IPS DF 6.9 (cell line): ENCODE results near the gene SLC47A2.
"Not testable (repeated sequence)": the region's sequence is repeated elsewhere in the genome, so short reads cannot be mapped to it uniquely, and the experiment has no call there.

Source experiments
- DNase-seq: peaks from one replicate; pipeline ENCODE4 v3.0.0-alpha.2; 2013; ENCODE audit warnings: low read depth, low spot score
- H3K27ac ChIP-seq: one replicate; pipeline ENCODE4 v1.5.1; 2013; ENCODE audit warnings: low read length, control low read depth
- H3K27me3 ChIP-seq: 2 replicates; pipeline ENCODE4 v1.6.1; 2013; ENCODE audit warnings: mild to moderate bottlenecking, low read length; ENCODE audit not compliant: control insufficient read depth, insufficient read depth
- H3K36me3 ChIP-seq: 2 replicates; pipeline ENCODE4 v1.6.1; 2013; ENCODE audit warnings: low read length; ENCODE audit not compliant: control insufficient read depth, insufficient read depth
- H3K4me1 ChIP-seq: 2 replicates; pipeline ENCODE4 v1.6.1; 2013; ENCODE audit warnings: low read length; ENCODE audit not compliant: control insufficient read depth, insufficient read depth
- H3K4me3 ChIP-seq: 2 replicates; pipeline ENCODE4 v1.5.1; 2013; ENCODE audit warnings: mild to moderate bottlenecking, low read length
- H3K9me3 ChIP-seq: 2 replicates; pipeline ENCODE4 v1.6.1; 2013; ENCODE audit warnings: low read length, inconsistent platforms; ENCODE audit not compliant: control insufficient read depth, insufficient read depth
- WGBS: extraction: QIAGEN DNeasy Blood & Tissue Kit; methylation state at CpG from one replicate; pipeline ENCODE4 v1.1.7; 2013; ENCODE audit warnings: mixed read lengths, missing lambda C conversion rate; ENCODE audit not compliant: insufficient read length, insufficient coverage; 5-methylcytosine and 5-hydroxymethylcytosine counted together

SLC47A2 gene

DNA sequence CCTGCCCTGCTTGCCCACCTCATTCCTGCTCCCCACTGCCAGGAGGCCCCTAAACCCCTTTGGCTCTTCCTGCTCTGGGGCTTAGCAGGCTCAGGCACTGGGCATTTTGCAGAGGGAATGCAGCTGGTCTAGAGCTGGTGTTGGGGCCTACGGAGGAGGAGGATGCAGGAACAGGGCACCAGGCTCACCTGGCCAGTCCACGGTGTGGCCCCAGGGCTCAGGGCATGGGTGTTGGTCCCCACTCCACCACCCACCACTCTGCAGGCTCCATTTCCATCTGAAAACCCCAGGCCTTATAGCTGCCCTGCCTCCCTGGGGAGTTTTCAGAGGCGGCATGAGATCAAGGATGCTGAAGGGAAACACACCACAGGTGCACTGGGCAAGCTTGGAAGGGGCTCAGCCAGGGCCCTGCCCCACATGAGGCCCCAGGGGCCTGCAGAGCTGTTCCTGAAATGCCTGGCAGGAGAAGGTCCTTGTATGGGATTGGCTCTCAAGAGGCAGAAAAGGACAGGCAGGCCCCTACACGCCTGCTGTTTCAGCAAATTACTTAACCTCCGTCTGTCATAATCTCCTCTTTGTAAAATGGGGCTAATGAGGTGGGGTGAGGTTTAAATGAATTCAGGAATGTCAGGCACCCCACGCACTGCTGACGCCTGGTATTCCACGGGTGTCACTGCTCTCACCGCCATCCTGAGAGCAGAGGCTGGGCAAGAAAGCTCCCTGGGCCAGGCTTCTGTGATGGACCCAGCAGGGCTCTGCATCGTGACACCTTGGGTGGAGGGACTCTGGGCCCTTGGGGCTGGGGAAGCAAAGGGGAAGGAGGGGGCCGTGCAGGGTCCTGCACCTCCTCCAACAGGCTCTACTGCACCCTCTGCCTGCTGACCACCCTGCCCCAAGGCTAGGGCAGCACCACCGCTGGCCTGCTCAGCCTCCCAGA, 9.3 kb downstream of the SLC47A2 start:
- Histone ChIP-seq H3K27me3 (no peaks in the 10 kb centered on the region), H3K4me3 (no peak overlapping the region; the same call in 1 of the 2 replicates), H3K36me3 (no peaks in the 10 kb centered on the region; the same call in 1 of the 2 replicates), H3K4me1 (peaks cover 8% of the 10 kb centered on the region), H3K9me3 (no peaks in the 10 kb centered on the region), H3K27ac (no peak overlapping the region)
- DNase-seq = no peak
- WGBS = no CpG with 5 or more reads among the region's 12 CpGs

DNA sequence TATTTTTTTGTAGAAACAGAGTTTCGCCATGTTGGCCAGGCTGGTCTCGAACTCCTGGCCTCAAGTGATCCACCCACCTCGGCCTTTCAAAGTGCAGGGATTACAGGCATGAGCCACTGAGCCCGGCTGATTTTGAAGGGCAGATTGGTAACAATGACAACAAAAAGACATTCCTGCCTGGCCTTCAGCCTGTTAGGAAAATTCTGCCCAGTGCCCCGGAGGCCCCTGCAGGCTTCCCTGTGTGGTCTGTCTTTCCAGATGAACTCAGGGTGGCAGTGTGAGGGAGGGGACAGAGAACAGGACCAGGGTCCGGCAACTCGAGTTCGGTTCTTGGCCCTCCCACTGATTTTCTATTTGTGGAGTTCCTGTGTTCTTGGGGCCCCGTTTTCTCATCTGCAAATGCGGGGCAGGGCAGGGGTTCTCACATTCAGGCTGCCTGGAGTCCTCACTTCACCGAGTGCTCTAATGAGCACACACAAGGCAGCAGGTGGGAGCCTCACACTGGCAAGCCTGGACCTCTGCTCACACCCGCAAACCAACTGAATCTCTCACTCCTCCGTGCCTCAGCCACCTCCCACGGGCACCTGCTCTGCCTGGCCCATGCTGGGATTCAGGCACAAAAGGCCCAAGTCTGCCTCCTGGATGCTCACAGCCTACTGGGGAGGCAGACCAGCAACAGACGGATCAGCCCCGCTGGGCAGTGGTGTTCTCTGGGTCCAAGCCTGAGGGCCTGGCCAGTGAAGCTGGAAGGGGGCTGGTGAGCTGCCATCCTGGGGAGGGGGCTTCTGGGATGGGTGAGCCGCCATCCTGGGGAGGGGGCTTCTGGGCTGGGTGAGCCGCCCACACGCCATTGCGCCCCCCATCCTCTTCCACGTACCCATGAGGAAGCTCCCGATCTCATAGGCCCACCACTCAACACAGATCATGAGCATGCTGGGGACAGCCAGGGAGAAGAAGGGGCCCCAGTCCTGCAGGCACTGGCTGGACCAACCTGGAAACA, 10.3 kb downstream of the SLC47A2 start:
- peaks cover 8% of the 10 kb centered on the region for H3K4me1 ChIP-seq
- WGBS = no CpG with 5 or more reads among the region's 22 CpGs
- DNase-seq = no peak
- no peak overlapping the region for H3K27ac ChIP-seq
- no peaks in the 10 kb centered on the region; the same call in 1 of the 2 replicates for H3K36me3 ChIP-seq
- H3K4me3 ChIP-seq = no peak overlapping the region
- no peaks in the 10 kb centered on the region for H3K27me3 ChIP-seq
- no peaks in the 10 kb centered on the region for H3K9me3 ChIP-seq

DNA sequence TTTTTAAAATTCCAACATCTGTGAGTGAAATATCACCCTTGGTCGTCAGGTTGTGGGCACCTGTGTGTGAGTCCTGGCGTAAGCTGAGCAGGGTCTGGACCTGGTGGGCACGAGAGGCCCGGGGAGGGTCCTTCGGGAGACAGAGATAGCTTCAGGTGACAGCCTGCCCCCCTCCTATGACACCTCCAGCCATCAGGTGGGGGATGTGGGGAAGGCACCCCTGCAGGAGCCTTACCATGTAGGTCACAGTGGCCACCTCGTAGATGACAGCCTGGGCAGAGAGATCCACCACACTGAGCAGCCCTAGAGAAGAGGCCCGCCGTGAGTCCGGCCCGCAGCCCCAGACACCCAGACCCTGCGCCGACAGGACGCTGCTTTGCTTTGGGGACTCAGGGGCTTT, 11.2 kb downstream of the SLC47A2 start:
- peaks cover 8% of the 10 kb centered on the region for H3K4me1 ChIP-seq
- no peak overlapping the region for H3K27ac ChIP-seq
- H3K4me3 ChIP-seq = no peak overlapping the region
- DNase-seq = no peak
- no peaks in the 10 kb centered on the region for H3K27me3 ChIP-seq
- WGBS = no CpG with 5 or more reads among the region's 13 CpGs
- no peaks in the 10 kb centered on the region for H3K9me3 ChIP-seq
- no peaks in the 10 kb centered on the region; the same call in 1 of the 2 replicates for H3K36me3 ChIP-seq

DNA sequence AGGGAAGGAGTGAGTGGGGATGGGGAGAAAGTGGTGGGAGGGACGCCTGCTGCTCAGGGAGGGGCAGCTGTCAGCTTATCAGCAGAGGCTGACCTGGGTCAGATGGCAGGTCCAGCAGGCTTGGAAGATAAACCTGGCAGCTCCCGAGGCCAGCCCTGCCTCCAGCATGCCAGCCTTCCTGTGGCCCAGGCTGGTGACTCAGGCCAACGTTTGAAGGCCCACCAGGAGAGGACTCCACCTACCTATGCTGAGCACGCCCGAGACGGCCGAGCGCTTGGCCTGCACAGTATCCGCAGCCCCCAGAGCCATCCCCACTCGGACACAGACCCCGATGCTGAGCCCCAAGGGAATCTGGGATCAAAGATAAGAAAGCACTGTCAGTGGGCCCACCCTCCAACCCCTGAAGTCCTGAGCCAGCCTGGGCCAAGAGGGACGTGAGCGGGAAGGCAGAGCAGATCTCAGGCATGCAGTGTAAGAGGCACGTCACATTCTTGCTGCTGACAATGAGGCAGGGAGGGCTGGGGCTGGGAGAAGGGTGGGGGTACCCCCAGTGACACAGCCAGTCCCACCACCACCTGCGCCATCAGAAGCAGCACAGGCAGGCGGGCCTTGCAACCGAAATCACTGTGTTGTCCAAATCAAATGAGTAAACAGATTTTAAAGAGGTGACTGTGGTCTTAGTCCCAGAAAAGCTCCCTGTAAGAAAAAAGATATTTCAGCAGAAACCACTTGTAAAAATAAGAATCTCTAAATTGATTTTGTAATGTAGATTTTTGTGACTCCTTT, 12.4 kb downstream of the SLC47A2 start:
- WGBS = no CpG with 5 or more reads among the region's 17 CpGs
- H3K4me3 ChIP-seq = no peak overlapping the region
- no peak overlapping the region for H3K27ac ChIP-seq
- H3K9me3 ChIP-seq = no peaks in the 10 kb centered on the region
- DNase-seq = no peak
- no peaks in the 10 kb centered on the region for H3K27me3 ChIP-seq
- H3K4me1 ChIP-seq = peaks cover 8% of the 10 kb centered on the region
- no peaks in the 10 kb centered on the region; the same call in 1 of the 2 replicates for H3K36me3 ChIP-seq

DNA sequence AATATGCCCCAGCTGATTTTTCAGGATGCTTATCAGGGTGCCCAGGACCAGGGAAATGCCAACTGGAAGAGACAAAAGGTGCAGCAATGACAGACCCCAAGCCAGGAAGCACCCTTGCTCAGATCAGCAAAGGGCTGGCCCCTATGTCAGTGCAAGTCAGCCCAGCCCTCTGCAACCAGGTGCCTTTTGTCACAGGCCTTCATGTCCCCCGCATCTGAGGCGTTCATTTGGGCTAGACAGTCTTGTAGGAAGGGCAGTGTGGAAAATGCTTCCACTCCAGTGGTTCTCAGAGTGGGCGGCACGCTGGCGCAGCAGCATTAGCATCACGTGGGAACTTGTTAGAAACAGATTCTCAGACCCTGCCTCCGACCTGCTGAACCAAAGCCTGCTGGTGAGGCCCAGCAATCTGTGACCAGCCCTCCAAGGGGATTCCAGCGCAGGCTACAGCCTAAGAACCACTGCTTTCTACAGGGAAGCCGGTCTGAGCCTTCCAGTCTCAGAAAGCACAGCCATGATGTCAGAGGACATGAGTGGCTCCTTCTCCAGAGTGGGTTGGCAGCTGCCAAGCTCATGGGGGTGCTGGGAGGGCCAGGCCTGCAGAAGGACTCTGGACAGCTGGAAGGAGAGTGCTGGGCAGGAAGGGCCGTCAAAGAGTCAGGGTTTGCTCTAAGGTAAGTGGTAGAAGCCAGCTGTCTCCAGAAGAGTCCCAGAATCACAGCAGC, 13.1 kb downstream of the SLC47A2 start:
- no peaks in the 10 kb centered on the region for H3K9me3 ChIP-seq
- no peaks in the 10 kb centered on the region; the same call in 1 of the 2 replicates for H3K36me3 ChIP-seq
- no peak overlapping the region for H3K27ac ChIP-seq
- no peak for DNase-seq
- H3K4me1 ChIP-seq = peaks cover 8% of the 10 kb centered on the region
- no peak overlapping the region for H3K4me3 ChIP-seq
- no CpG with 5 or more reads among the region's 10 CpGs for WGBS
- H3K27me3 ChIP-seq = no peaks in the 10 kb centered on the region

DNA sequence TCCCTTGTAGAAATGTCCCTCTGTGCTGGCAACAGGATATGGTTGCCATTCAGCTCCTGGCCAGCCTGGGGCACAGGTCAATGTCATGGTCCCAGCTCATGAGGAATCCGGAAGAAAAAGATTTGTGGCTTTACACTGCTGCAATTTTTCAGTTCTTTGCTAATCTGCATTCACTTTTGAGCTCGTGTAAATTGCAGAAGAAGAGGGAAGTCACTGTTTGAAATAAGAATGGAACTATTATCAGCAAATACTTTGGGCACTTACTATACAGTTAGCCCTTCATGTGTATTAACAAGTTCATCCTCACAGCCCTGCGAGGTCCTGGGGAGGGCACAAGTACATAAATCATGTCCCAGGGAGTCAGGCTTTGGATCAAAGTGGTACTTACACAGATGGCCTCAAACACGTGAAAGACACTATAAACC, 14.2 kb downstream of the SLC47A2 start:
- no peak overlapping the region for H3K4me3 ChIP-seq
- no peaks in the 10 kb centered on the region for H3K27me3 ChIP-seq
- H3K27ac ChIP-seq = no peak overlapping the region
- DNase-seq = no peak
- peaks cover 8% of the 10 kb centered on the region for H3K4me1 ChIP-seq
- no peaks in the 10 kb centered on the region for H3K36me3 ChIP-seq
- WGBS = no CpG with 5 or more reads among the region's 4 CpGs
- H3K9me3 ChIP-seq = no peaks in the 10 kb centered on the region

DNA sequence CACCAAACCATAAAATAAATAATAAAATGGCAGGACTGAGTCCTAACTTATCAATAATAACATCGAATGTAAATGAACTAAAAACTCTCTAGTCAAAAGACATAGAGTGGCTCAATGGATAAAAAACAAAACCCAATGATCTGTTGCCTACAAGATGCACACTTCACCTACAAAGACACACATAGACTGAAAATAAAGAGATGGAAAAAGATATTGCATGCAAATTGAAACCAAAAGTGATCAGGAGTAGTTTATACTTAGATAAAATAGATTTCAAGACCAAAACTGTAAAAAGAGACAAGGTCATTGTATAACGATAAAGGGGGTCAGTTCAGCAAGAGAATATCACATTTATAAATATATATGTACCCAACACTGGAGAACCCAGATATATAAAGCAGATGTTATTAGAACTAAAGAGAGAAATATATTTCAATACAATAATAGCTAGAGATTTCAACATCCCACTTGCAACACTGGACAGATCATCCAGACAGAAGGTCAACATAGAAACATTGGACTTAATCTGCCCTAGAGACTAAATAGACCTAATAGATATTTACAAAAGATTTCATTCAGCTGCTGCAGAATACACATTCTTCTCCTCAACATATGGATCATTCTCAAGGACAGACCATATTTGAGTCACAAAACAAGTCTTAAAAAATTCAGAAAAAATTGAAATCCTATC, 29.8 kb downstream of the SLC47A2 start:
- H3K27ac ChIP-seq = no peak overlapping the region
- no CpG with 5 or more reads among the region's 2 CpGs for WGBS

DNA sequence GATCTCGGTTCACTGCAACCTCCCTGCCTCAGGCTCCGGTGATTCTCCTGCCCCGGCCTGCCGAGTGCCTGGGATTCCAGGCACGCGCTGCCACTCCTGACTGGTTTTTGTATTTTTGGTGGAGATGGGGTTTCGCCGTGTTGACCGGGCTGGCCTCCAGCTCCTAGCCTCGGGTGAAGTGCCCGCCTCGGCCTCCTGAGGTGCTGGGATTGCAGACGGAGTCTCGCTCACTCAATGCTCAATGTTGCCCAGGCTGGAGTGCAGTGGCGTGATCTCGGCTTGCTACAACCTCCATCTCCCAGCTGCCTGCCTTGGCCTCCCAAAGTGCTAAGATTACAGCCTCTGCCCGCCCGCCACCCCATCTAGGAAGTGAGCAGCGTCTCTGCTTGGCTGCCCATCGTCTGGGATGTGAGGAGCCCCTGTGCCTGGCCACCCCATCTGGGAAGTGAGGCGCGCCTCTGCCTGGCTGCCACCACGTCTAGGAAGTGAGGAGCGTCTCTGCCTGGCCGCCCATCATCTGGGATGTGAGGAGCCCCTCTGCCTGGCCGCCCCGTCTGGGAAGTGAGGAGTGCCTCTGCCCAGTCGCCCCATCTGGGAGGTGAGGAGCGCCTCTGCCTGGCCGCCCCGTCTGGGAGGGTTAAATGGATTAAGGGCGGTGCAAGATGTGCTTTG, 31.3 kb downstream of the SLC47A2 start:
- not testable (repeated sequence) for H3K27ac ChIP-seq, H3K36me3 ChIP-seq, DNase-seq, H3K4me3 ChIP-seq, H3K9me3 ChIP-seq, H3K4me1 ChIP-seq, H3K27me3 ChIP-seq
- whole genome bisulfite sequencing = no CpG with 5 or more reads among the region's 32 CpGs

More for the DNA sequence above, 29.8 kb downstream of the SLC47A2 start:
- H3K36me3 ChIP-seq = no peaks in the 10 kb centered on the region
- no peaks in the 10 kb centered on the region for H3K27me3 ChIP-seq
- H3K4me3 ChIP-seq = no peak overlapping the region
- no peaks in the 10 kb centered on the region for H3K4me1 ChIP-seq
- no peaks in the 10 kb centered on the region; the same call in 1 of the 2 replicates for H3K9me3 ChIP-seq
- DNase-seq = no peak
